Measurements from ENCODE around the gene ESPL1. TPM values are rescaled to one million over a fixed set of nuclear protein-coding genes. Genes with fewer than 3 reads are reported as not detected.

Gene ESPL1
- total RNA-seq, 1 experiment from 2014 or later = 61.4 TPM

GRCh38 chr12:53290661-53291060 lies 22.6 kb downstream of the ESPL1 start:
- Mint-ChIP-seq H3K27me3 (ENCODE audit: low read depth) (no peaks in the 10 kb centered on the region), H3K4me1 (peaks cover 3% of the 10 kb centered on the region), H3K9me3 (no peaks in the 10 kb centered on the region), H3K36me3 (peaks cover 45% of the 10 kb centered on the region), H3K4me3 (no peak overlapping the region), H3K27ac (no peak overlapping the region)
- DNase-seq (ENCODE audit: low spot score) (no peak), ATAC-seq (no peak)
- POLR2A ChIA-PET = no interaction called here
- TF ChIP-seq ZNF416 (CRISPR knock-in tag; IDR thresholded peaks at IDR 0.05) = no peak
- no peak for TF ChIP-seq USF1 (CRISPR knock-in tag; IDR thresholded peaks at IDR 0.05)
- TF ChIP-seq IRF2 (CRISPR knock-in tag; IDR thresholded peaks at IDR 0.05; ENCODE audit: borderline replicate concordance, low read depth) = no peak
- no peak for TF ChIP-seq ZBTB43 (CRISPR knock-in tag; IDR thresholded peaks at IDR 0.05)
- no peak for TF ChIP-seq GABPB1 (CRISPR knock-in tag; IDR thresholded peaks at IDR 0.05)
- TF ChIP-seq, protein P1, sequence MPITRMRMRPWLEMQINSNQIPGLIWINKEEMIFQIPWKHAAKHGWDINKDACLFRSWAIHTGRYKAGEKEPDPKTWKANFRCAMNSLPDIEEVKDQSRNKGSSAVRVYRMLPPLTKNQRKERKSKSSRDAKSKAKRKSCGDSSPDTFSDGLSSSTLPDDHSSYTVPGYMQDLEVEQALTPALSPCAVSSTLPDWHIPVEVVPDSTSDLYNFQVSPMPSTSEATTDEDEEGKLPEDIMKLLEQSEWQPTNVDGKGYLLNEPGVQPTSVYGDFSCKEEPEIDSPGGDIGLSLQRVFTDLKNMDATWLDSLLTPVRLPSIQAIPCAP (CRISPR knock-in tag; IDR thresholded peaks at IDR 0.05) = no peak
- TF ChIP-seq, protein P2, sequence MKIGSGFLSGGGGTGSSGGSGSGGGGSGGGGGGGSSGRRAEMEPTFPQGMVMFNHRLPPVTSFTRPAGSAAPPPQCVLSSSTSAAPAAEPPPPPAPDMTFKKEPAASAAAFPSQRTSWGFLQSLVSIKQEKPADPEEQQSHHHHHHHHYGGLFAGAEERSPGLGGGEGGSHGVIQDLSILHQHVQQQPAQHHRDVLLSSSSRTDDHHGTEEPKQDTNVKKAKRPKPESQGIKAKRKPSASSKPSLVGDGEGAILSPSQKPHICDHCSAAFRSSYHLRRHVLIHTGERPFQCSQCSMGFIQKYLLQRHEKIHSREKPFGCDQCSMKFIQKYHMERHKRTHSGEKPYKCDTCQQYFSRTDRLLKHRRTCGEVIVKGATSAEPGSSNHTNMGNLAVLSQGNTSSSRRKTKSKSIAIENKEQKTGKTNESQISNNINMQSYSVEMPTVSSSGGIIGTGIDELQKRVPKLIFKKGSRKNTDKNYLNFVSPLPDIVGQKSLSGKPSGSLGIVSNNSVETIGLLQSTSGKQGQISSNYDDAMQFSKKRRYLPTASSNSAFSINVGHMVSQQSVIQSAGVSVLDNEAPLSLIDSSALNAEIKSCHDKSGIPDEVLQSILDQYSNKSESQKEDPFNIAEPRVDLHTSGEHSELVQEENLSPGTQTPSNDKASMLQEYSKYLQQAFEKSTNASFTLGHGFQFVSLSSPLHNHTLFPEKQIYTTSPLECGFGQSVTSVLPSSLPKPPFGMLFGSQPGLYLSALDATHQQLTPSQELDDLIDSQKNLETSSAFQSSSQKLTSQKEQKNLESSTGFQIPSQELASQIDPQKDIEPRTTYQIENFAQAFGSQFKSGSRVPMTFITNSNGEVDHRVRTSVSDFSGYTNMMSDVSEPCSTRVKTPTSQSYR (CRISPR knock-in tag; IDR thresholded peaks at IDR 0.05) = no peak
- TF ChIP-seq STAT6 (CRISPR knock-in tag; conservative IDR thresholded peaks at IDR 0.05; ENCODE audit: low read depth) = no peak
- no peak for TF ChIP-seq ATF3 (CRISPR knock-in tag; conservative IDR thresholded peaks at IDR 0.05)
- TF ChIP-seq GTF2I (CRISPR knock-in tag; conservative IDR thresholded peaks at IDR 0.05) = no peak
- TF ChIP-seq, protein P3, sequence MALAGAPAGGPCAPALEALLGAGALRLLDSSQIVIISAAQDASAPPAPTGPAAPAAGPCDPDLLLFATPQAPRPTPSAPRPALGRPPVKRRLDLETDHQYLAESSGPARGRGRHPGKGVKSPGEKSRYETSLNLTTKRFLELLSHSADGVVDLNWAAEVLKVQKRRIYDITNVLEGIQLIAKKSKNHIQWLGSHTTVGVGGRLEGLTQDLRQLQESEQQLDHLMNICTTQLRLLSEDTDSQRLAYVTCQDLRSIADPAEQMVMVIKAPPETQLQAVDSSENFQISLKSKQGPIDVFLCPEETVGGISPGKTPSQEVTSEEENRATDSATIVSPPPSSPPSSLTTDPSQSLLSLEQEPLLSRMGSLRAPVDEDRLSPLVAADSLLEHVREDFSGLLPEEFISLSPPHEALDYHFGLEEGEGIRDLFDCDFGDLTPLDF (CRISPR knock-in tag; IDR thresholded peaks at IDR 0.05) = no peak
- TF ChIP-seq ETV6 (CRISPR knock-in tag; IDR thresholded peaks at IDR 0.05) = no peak
- no peak for TF ChIP-seq SOX15 (CRISPR knock-in tag; IDR thresholded peaks at IDR 0.05)
- TF ChIP-seq E2F4 (CRISPR knock-in tag; IDR thresholded peaks at IDR 0.05; ENCODE audit: borderline replicate concordance, low read depth) = no peak
- TF ChIP-seq ZNF671 (CRISPR knock-in tag; IDR thresholded peaks at IDR 0.05) = no peak
- no peak for TF ChIP-seq ZNF138 (CRISPR knock-in tag; conservative IDR thresholded peaks at IDR 0.05)
- no peak for TF ChIP-seq MLX (CRISPR knock-in tag; IDR thresholded peaks at IDR 0.05)
- no peak for TF ChIP-seq PRRX2 (CRISPR knock-in tag; IDR thresholded peaks at IDR 0.05)
- CTCF ChIA-PET = interaction anchor here (1.5 to 15.2 kb wide), 4 partner anchors 22 to 93 kb away, joined by 3 to 161 read pairs (median 6); partner anchors contain the start of gene ESPL1

Data from WTC11 (cell line).